Kidney (tissue), 14 donors: ENCODE measurements around the gene PRM1. TPM values are rescaled to one million over a fixed set of nuclear protein-coding genes. Genes with fewer than 3 reads are reported as not detected.

Source experiments
- DNase-seq, 5 donors: peaks; one replicate each; pipeline ENCODE4 v3.0.0-alpha.2; 2013 to 2020
- FAIRE-seq: peaks from 2 replicates; lab custom pipeline; 2012; peaks lifted over from hg19 to GRCh38; lab: Jason Lieb, UNC
- H3K27ac ChIP-seq, 2 donors: one replicate each; pipeline ENCODE4 v1.7.0; 2013; ENCODE audit warnings: low read depth in 2 of 2, low read length in 2 of 2, inconsistent platforms in 1 of 2
- H3K27me3 ChIP-seq: one replicate; pipeline ENCODE4 v1.7.1; 2013; ENCODE audit warnings: low read length, inconsistent platforms; ENCODE audit not compliant: control insufficient read depth, insufficient read depth
- H3K36me3 ChIP-seq, 3 donors: one replicate each; pipeline versions ENCODE4 v1.7.0 to v1.7.1; 2013; ENCODE audit warnings: low read length in 3 of 3, control low read depth in 1 of 3, inconsistent platforms in 1 of 3; ENCODE audit not compliant: insufficient read depth in 3 of 3, control insufficient read depth in 2 of 3
- H3K4me1 ChIP-seq, 3 donors: one replicate each; pipeline versions ENCODE4 v1.7.0 to v1.7.1; 2013; ENCODE audit warnings: low read length in 3 of 3, inconsistent platforms in 1 of 3, low read depth in 1 of 3; ENCODE audit not compliant: control insufficient read depth in 2 of 3, insufficient read depth in 2 of 3
- H3K4me3 ChIP-seq, 3 donors: one replicate each; pipeline versions ENCODE4 v1.7.0 to v1.8.1; 2013; ENCODE audit warnings: low read length in 3 of 3, control low read depth in 1 of 3, inconsistent platforms in 1 of 3
- H3K9ac ChIP-seq, 3 donors: one replicate each; pipeline versions ENCODE4 v1.7.0 to v1.7.1; 2013; ENCODE audit warnings: low read length in 3 of 3, control low read depth in 1 of 3, inconsistent platforms in 1 of 3
- H3K9me3 ChIP-seq, 3 donors: one replicate each; pipeline versions ENCODE4 v1.7.0 to v1.7.1; 2013; ENCODE audit warnings: low read length in 3 of 3, control low read depth in 1 of 3, inconsistent platforms in 1 of 3; ENCODE audit not compliant: control insufficient read depth in 2 of 3, insufficient read depth in 1 of 3
- CTCF ChIP-seq: IDR thresholded peaks from 3 replicates; pipeline ENCODE4 v1.5.1; 2012; ENCODE audit warnings: mild to moderate bottlenecking, moderate library complexity, borderline replicate concordance; ENCODE audit not compliant: insufficient read depth; ENCODE audit errors: extremely low read depth
- intact Hi-C: fragments of 100-400 bp; cut with DNase I; formaldehyde crosslinking; loops from one replicate; pipeline ENCODE4 v1.11.1; 2022
- polyA plus RNA-seq: library from polyadenylated mRNA; stranded (reverse); fragments of 350-450 nt; fragmentation: Illumina TruSeq; extraction: RNeasy Lipid Tissue Mini Kit (QIAGEN cat#74804); gene quantifications from one replicate; pipeline ENCODE4 v1.2.3, GENCODE V29; 2014; ENCODE audit warnings: low read depth, low replicate concordance; ENCODE audit not compliant: insufficient read depth
- total RNA-seq: library from RNA; stranded (reverse); fragmentation: NEBNext Ultra II Directional; extraction: Animal tissue kit (Norgen Biotek cat#: 25700); gene quantifications from one replicate; pipeline ENCODE4 v1.2.1, GENCODE V29; 2021
- donor health status: control.
- donor health status: control.
- donor health status: control.
- donor health status: control.
- donor health status: control.
- donor health status: DM: yes; HTN: yes; CAD: no.
- donor health status: Normal renal cell carcinoma (clear cell type).

PRM1 gene
- total and polyA plus RNA-seq, 2 donors from 2014 or later, result not detected

GRCh38 chr16:11295672-11296071, 14.5 kb upstream of the PRM1 start:
- no peak overlapping the region for H3K9ac ChIP-seq

GRCh38 chr16:11292076-11292748, 11.1 kb upstream of the PRM1 start:
- no peak overlapping the region for H3K27ac ChIP-seq
- FAIRE-seq (no peak), DNase-seq (peak in 1 of 5 donors; percentile 36)
- no peak overlapping the region for H3K4me3 ChIP-seq
- peaks cover 0 to 14% (median 8%) of the 10 kb centered on the region in 3 donors for H3K4me1 ChIP-seq
- H3K9ac ChIP-seq, result no peak overlapping the region
- H3K36me3 ChIP-seq, result no peaks in the 10 kb centered on the region
- no peaks in the 10 kb centered on the region for H3K9me3 ChIP-seq
- no peak for TF ChIP-seq CTCF
- intact Hi-C loops, result no loop called here
- H3K27me3 ChIP-seq, result no peaks in the 10 kb centered on the region

More at GRCh38 chr16:11295672-11296071, 14.5 kb upstream of the PRM1 start:
- intact Hi-C loops, result no loop called here
- H3K9me3 ChIP-seq, result no peaks in the 10 kb centered on the region
- H3K27me3 ChIP-seq, result no peaks in the 10 kb centered on the region
- no peak for FAIRE-seq
- peaks cover 0 to 19% (median 8%) of the 10 kb centered on the region in 3 donors for H3K4me1 ChIP-seq
- no peaks in the 10 kb centered on the region for H3K36me3 ChIP-seq
- DNase-seq, result no peak
- H3K27ac ChIP-seq, result no peak overlapping the region
- no peak for TF ChIP-seq CTCF
- no peak overlapping the region for H3K4me3 ChIP-seq

GRCh38 chr16:11291091-11291703, 10.1 kb upstream of the PRM1 start:
- H3K9ac ChIP-seq, result no peak overlapping the region
- H3K36me3 ChIP-seq, result no peaks in the 10 kb centered on the region
- H3K9me3 ChIP-seq, result no peaks in the 10 kb centered on the region
- H3K4me3 ChIP-seq, result no peak overlapping the region
- FAIRE-seq, result no peak
- intact Hi-C loops, result no loop called here
- H3K4me1 ChIP-seq, result peaks cover 0 to 4% (median 4%) of the 10 kb centered on the region in 3 donors
- no peak overlapping the region for H3K27ac ChIP-seq
- peak in 4 of 5 donors; percentile 68 to 92 (median 86) for DNase-seq
- no peaks in the 10 kb centered on the region for H3K27me3 ChIP-seq
- no peak for TF ChIP-seq CTCF
